WERI-Rb-1 (cell line): ENCODE data around the gene TYMS.
A peak's percentile ranks its signal among the peaks of the same experiment; 100 is the strongest.

ENCODE experiments used
- DNase-seq: peaks from one replicate; pipeline ENCODE4 v3.0.0-alpha.2; 2020
- H3K27ac ChIP-seq: fragments of 250-450 bp; sonication (Bioruptor Pico); 2 replicates; pipeline ENCODE4 v1.5.1; 2020; ENCODE audit warnings: mild to moderate bottlenecking, moderate library complexity
- H3K27me3 ChIP-seq: fragments of 250-450 bp; sonication (Bioruptor Pico); 2 replicates; pipeline ENCODE4 v1.5.1; 2021; ENCODE audit warnings: mild to moderate bottlenecking, low read depth, moderate library complexity; ENCODE audit not compliant: insufficient read depth, severe bottlenecking
- H3K36me3 ChIP-seq: fragments of 250-450 bp; sonication (Bioruptor Pico); 2 replicates; pipeline ENCODE4 v1.5.1; 2020; ENCODE audit warnings: mild to moderate bottlenecking, moderate library complexity
- H3K4me3 ChIP-seq: 2 replicates; pipeline ENCODE4 v1.5.1; 2011; ENCODE audit warnings: low read depth, mild to moderate bottlenecking, control low read depth, low read length
- H3K9me3 ChIP-seq: fragments of 250-450 bp; sonication (Bioruptor Pico); 2 replicates; pipeline ENCODE4 v1.5.1; 2021; ENCODE audit warnings: mild to moderate bottlenecking, moderate library complexity; ENCODE audit not compliant: severe bottlenecking
- TF ChIP-seq, protein P1 (sequence below): IDR thresholded peaks from 2 replicates; pipeline ENCODE4 v1.5.1; 2011; ENCODE audit warnings: low read depth, mild to moderate bottlenecking, control low read depth, inconsistent platforms, low read length

TYMS gene

DNA sequence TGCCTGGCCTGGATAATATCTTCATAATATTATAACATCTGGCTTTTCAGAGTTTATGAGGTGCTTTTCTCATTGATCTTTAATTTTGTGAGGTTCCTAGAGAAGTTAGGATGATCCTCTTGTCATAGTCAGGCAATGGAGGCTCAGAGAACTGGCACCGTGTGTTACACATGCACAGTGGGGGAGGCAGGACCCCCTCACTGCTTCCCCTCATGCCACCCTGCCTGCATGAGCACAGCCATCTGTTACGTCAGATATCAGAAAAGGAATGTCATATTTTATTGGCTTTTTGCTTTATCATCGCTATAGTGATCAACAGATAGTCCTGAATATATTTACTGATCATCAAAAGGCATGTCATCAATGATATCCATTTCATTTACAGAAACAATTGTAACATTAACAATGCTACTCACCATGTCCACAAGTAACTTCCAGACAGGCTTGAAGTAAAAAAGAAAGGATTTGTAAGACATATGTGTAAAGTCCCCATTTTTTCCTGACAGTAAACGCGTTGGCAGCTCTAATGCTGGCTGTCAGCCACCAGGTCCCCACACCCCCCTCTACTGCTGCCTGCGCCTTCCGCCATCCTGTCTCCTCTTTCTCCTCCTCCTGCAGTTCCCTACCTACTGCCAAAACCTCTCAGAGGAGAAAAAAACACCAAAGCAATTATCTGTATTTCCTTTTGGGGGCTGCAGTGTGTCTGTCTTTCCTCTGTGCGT is 36.2 kb downstream of the TYMS start:
- no peak overlapping the region for H3K27ac ChIP-seq
- TF ChIP-seq, protein P1, sequence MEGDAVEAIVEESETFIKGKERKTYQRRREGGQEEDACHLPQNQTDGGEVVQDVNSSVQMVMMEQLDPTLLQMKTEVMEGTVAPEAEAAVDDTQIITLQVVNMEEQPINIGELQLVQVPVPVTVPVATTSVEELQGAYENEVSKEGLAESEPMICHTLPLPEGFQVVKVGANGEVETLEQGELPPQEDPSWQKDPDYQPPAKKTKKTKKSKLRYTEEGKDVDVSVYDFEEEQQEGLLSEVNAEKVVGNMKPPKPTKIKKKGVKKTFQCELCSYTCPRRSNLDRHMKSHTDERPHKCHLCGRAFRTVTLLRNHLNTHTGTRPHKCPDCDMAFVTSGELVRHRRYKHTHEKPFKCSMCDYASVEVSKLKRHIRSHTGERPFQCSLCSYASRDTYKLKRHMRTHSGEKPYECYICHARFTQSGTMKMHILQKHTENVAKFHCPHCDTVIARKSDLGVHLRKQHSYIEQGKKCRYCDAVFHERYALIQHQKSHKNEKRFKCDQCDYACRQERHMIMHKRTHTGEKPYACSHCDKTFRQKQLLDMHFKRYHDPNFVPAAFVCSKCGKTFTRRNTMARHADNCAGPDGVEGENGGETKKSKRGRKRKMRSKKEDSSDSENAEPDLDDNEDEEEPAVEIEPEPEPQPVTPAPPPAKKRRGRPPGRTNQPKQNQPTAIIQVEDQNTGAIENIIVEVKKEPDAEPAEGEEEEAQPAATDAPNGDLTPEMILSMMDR, result no peak
- no peak for DNase-seq
- H3K9me3 ChIP-seq, result no peaks in the 10 kb centered on the region
- H3K36me3 ChIP-seq, result peaks cover 7% of the 10 kb centered on the region
- no peak overlapping the region for H3K4me3 ChIP-seq
- no peaks in the 10 kb centered on the region for H3K27me3 ChIP-seq

- DNase-seq, result no peak
- no peak overlapping the region for H3K27ac ChIP-seq
- no peak overlapping the region for H3K4me3 ChIP-seq
- TF ChIP-seq, protein P1, result no peak
- H3K27me3 ChIP-seq, result no peaks in the 10 kb centered on the region
- H3K9me3 ChIP-seq, result no peaks in the 10 kb centered on the region
- peaks cover 7% of the 10 kb centered on the region for H3K36me3 ChIP-seq
Measured at GRCh38 chr18:697012-697411, 39.6 kb downstream of the TYMS start.

DNA sequence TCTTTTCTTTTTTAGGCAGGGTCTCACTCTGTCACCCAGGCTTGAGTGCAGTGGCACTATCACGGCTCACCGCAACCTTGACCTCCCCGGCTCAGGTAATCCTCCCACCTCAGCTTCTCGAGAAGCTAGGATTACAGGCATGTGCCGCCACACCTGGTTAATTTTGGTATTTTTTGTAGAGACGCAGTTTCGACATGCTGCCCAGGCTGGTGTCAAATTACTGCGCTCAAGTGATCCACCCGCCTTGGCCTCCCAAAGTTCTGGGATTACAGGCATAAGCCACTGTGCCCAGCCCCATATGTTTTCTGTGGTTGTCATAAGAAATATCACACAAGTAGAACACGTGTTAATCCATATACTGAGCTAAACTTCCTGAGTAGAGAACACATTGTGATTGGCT is 40.3 kb downstream of the TYMS start:
- Histone ChIP-seq H3K9me3 (no peaks in the 10 kb centered on the region), H3K27ac (no peak overlapping the region), H3K27me3 (no peaks in the 10 kb centered on the region), H3K4me3 (no peak overlapping the region), H3K36me3 (peaks cover 4% of the 10 kb centered on the region)
- DNase-seq, result peak; percentile 36
- TF ChIP-seq, protein P1, result no peak

DNA sequence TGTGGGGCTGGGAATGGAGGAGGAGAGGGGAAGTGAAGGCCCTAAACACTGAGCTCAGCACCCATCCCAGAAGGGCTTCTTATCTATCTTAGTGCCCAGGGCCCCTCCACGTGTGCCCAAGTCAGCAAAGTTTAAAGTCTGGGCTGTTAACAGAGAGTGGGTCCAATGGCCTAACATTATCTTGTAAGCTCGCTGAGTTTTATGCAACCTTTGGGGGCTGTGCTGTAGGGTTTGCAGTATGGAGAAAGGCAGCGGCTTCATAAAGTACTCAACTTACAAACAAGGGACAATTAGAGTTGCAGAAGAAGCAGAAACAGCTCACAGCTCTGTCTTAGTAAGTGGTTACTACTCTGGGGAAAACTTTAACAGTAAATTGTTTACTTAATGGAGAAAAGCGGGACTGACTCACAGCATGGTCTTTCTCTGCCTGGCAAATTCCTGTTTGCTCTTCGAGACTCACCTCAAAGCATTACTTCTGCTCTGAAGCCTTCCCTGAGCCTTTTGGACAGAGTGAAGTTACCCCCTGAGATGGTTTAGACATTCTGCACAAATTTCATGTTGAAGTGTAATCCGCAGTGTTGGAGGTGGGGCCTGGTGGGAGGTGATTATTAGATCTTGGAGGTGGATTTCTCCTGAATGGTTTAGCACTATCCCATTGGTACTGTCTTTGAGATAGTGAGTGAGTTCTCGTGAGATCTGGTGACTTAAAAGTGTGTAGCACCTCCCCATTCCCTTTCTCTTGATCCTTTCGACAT is 45.9 kb downstream of the TYMS start:
- H3K27ac ChIP-seq, result no peak overlapping the region
- DNase-seq, result no peak
- peaks cover 3% of the 10 kb centered on the region for H3K36me3 ChIP-seq
- no peaks in the 10 kb centered on the region for H3K9me3 ChIP-seq
- no peak overlapping the region for H3K4me3 ChIP-seq
- H3K27me3 ChIP-seq, result no peaks in the 10 kb centered on the region
- TF ChIP-seq, protein P1, result no peak

DNA sequence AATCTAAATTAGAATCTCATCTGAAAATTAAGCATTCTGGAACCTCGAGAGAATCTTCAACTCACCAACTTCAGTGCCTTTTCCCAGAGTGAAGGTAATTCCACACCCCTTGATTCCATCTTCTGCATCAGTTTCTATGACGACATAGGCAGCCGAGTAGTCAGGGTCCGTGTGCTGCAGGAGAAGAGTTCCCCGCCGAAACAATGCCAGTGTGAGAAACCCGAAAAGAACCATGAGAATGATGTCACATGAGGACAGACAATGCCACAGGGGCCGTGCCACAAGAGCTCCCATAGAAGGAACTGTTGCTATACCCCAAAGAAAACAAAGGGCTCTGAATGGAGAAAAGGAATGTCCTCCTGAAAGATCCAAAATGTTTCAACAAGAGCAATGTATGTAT is 49.0 kb downstream of the TYMS start:
- Histone ChIP-seq H3K27me3 (no peaks in the 10 kb centered on the region), H3K36me3 (peaks cover 9% of the 10 kb centered on the region), H3K4me3 (no peak overlapping the region), H3K9me3 (no peaks in the 10 kb centered on the region), H3K27ac (no peak overlapping the region)
- TF ChIP-seq, protein P1, result no peak
- no peak for DNase-seq
